Vagina (tissue), 2 donors: ENCODE results near the gene REM2.

Experiments used
- CTCF ChIP-seq, 3 experiments: fragments of 450-650 bp in 2 of 3; fragments of 200-600 bp in 1 of 3; sonication (generic) in 1 of 3; IDR thresholded peaks; one replicate each; pipeline ENCODE4 v1.5.1; 2017 to 2019; ENCODE audit warnings: antibody characterized with exemption in 3 of 3, mild to moderate bottlenecking in 2 of 3, moderate library complexity in 2 of 3
- POLR2A ChIP-seq, 2 donors: fragments of 450-650 bp; IDR thresholded peaks; one replicate each; pipeline ENCODE4 v1.6.1; 2017; ENCODE audit warnings: antibody characterized with exemption in 2 of 2, mild to moderate bottlenecking in 2 of 2, moderate library complexity in 2 of 2

GRCh38 chr14:22877000-22877501 lies 6.0 kb upstream of the REM2 start:
- TF ChIP-seq CTCF (IDR thresholded peaks at IDR 0.05) (no peak), POLR2A (IDR thresholded peaks at IDR 0.05) (no peak)
